Right lobe of liver (tissue), 6 donors: ENCODE data around the gene LDLRAD4. TPM values are rescaled to one million over a fixed set of nuclear protein-coding genes. Genes with fewer than 3 reads are reported as not detected.

ENCODE experiments used
- ATAC-seq, 4 donors: fragments of 200-7000 bp; cut with Tn5 transposase; one replicate each; pipeline ENCODE4 v1.9.1; 2020; ENCODE audit warnings: mild to moderate bottlenecking in 4 of 4, moderate library complexity in 4 of 4
- DNase-seq, 3 donors: peaks; one replicate each; pipeline ENCODE4 v3.0.0-alpha.2; 2020
- H3K27ac ChIP-seq, 3 donors: fragments of 200-600 bp; one replicate each; pipeline ENCODE4 v1.8.0; 2022
- H3K27me3 ChIP-seq, 2 donors: fragments of 200-600 bp; one replicate each; pipeline ENCODE4 v1.8.0; 2022
- H3K36me3 ChIP-seq, 4 donors: fragments of 200-600 bp; sonication (generic) in 1 of 4; one replicate each; pipeline versions ENCODE4 v1.5.1 to v1.8.0; 2017 to 2022; ENCODE audit warnings: control low read depth in 1 of 4
- H3K4me1 ChIP-seq, 4 donors: fragments of 200-600 bp; sonication (generic) in 1 of 4; one replicate each; pipeline versions ENCODE4 v1.5.1 to v1.8.0; 2017 to 2022; ENCODE audit warnings: control low read depth in 1 of 4
- H3K4me3 ChIP-seq, 3 donors: fragments of 200-600 bp; one replicate each; pipeline ENCODE4 v1.8.0; 2022
- H3K9me3 ChIP-seq, 4 donors: fragments of 200-600 bp; sonication (generic) in 1 of 4; one replicate each; pipeline versions ENCODE4 v1.5.1 to v1.8.0; 2017 to 2022; ENCODE audit warnings: control low read depth in 1 of 4
- POLR2A ChIP-seq: fragments of 450-650 bp; IDR thresholded peaks from one replicate; pipeline ENCODE4 v1.6.1; 2017; ENCODE audit warnings: antibody characterized with exemption, mild to moderate bottlenecking
- WGBS: methylation state at CpG from one replicate; pipeline ENCODE4 v1.1.6; 2018; ENCODE audit warnings: low coverage, low lambda C conversion rate; ENCODE audit not compliant: insufficient coverage; ENCODE audit errors: missing lambda C conversion rate; 5-methylcytosine and 5-hydroxymethylcytosine counted together
- intact Hi-C, 2 donors: fragments of 100-400 bp; cut with DNase I; formaldehyde crosslinking; loops; one replicate each; pipeline versions ENCODE4 v1.11.2 to v1.14.1; 2022
- total RNA-seq, 6 experiments: library from RNA; depleted of rRNA in 2 of 6; stranded (reverse); fragments of >200 nt in 2 of 6; fragmentation: NEBNext Ultra II Directional in 3 of 6; extraction: Animal tissue kit (Norgen Biotek cat#: 25700) in 3 of 6; gene quantifications; one replicate each; pipeline versions ENCODE4 v1.1.0 to v1.2.4, GENCODE V29; 2016 to 2023
- TF ChIP-seq, protein P1 (sequence below), 4 donors: fragments of 200-600 bp in 3 of 4; fragments of 450-650 bp in 1 of 4; IDR thresholded peaks; one replicate each; pipeline versions ENCODE4 v1.5.1 to v1.8.0; 2016 to 2022; ENCODE audit warnings: antibody characterized with exemption in 4 of 4, mild to moderate bottlenecking in 2 of 4
- donor health status: DM: no; HTN: yes; CAD: no.
- donor health status: DM: no; HTN: no; CAD: no.
- donor health status: DM: no; HTN: no; CAD: no.
- donor health status: DM: no; HTN: yes; CAD: no.
- donor health status: DM: no; HTN: yes; CAD: no.

LDLRAD4 gene
- total RNA-seq, 6 experiments from 2014 or later = 10.6 to 66.4 (median 18.7) TPM

GRCh38 chr18:13382954-13383827 is 164.6 kb downstream of the LDLRAD4 start:
- no peaks in the 10 kb centered on the region for H3K27me3 ChIP-seq
- peaks cover 0 to 14% (median 3%) of the 10 kb centered on the region in 4 donors for H3K4me1 ChIP-seq
- no peak overlapping the region for H3K4me3 ChIP-seq
- H3K9me3 ChIP-seq = no peaks in the 10 kb centered on the region
- intact Hi-C loops = no loop called here
- H3K36me3 ChIP-seq = peaks cover 0 to 8% (median 4%) of the 10 kb centered on the region in 4 donors
- H3K27ac ChIP-seq = peak overlapping the region; percentile 33 to 77 (median 71)
- ATAC-seq (no peak), DNase-seq (peak in 1 of 3 donors; percentile 36)
- 94% methylated on average over 3 of the region's 19 CpGs for WGBS
- TF ChIP-seq, protein P1, sequence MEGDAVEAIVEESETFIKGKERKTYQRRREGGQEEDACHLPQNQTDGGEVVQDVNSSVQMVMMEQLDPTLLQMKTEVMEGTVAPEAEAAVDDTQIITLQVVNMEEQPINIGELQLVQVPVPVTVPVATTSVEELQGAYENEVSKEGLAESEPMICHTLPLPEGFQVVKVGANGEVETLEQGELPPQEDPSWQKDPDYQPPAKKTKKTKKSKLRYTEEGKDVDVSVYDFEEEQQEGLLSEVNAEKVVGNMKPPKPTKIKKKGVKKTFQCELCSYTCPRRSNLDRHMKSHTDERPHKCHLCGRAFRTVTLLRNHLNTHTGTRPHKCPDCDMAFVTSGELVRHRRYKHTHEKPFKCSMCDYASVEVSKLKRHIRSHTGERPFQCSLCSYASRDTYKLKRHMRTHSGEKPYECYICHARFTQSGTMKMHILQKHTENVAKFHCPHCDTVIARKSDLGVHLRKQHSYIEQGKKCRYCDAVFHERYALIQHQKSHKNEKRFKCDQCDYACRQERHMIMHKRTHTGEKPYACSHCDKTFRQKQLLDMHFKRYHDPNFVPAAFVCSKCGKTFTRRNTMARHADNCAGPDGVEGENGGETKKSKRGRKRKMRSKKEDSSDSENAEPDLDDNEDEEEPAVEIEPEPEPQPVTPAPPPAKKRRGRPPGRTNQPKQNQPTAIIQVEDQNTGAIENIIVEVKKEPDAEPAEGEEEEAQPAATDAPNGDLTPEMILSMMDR (IDR thresholded peaks at IDR 0.05) = no peak
- TF ChIP-seq POLR2A = no peak

DNA sequence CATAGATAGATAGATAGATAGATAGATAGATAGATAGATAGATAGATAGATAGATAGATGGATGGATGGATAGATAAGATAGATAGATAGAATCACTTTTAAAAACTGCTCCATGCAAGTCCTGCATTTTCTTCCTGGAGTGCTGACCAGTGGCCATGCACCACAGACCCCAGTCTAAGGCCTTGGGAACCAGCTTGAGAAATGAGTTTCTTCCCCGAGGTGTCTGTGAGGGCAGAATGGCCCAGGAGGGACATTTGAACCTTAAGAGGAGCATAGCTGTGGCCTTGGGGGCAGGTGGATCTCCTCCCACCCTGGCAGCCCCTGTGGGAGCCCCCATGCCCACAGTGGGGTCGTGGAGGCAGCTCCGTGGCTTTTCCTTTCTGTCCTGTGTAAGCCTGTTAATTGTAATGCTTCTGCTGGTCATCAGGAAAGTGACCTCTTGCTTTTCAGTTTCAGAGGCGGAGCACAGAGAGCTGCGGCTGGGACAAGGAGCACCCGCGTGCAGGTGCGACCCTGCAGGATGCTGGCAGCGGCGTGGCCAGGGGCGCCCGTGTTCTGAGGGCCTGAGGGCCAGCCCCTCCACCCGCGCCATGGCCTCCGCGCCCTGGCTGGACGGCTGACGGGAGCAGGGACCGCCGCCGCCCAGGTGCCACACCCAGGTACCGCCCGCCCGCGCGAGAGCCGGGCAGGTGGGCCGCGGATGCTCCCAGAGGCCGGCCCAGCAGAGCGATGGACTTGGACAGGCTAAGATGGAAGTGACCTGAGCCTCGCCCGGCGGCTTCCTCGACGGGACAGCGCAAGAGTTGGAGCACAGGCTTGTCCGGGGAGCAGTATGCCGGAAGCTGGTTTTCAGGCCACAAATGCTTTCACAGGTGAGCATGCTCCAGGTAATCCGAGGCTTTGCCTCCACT is 168.6 kb downstream of the LDLRAD4 start:
- Histone ChIP-seq H3K36me3 (peaks cover 0 to 13% (median 5%) of the 10 kb centered on the region in 4 donors), H3K4me3 (no peak overlapping the region), H3K27me3 (no peaks in the 10 kb centered on the region), H3K9me3 (no peaks in the 10 kb centered on the region), H3K4me1 (no peaks in the 10 kb centered on the region), H3K27ac (no peak overlapping the region)
- intact Hi-C loops = no loop called here
- DNase-seq (no peak), ATAC-seq (no peak)
- TF ChIP-seq, protein P1 (IDR thresholded peaks at IDR 0.05) = no peak
- no peak for TF ChIP-seq POLR2A
- 96% methylated on average over 9 of the region's 40 CpGs for WGBS

GRCh38 chr18:13387855-13388548 is 169.4 kb downstream of the LDLRAD4 start:
- no peaks in the 10 kb centered on the region for H3K9me3 ChIP-seq
- ATAC-seq (no peak), DNase-seq (no peak)
- TF ChIP-seq POLR2A = no peak
- TF ChIP-seq, protein P1 (IDR thresholded peaks at IDR 0.05) = no peak
- H3K4me3 ChIP-seq = no peak overlapping the region
- no peak overlapping the region for H3K27ac ChIP-seq
- H3K36me3 ChIP-seq = peaks cover 0 to 13% (median 5%) of the 10 kb centered on the region in 4 donors
- intact Hi-C loops = no loop called here
- no peaks in the 10 kb centered on the region for H3K4me1 ChIP-seq
- H3K27me3 ChIP-seq = no peaks in the 10 kb centered on the region
- 93% methylated on average over 11 of the region's 13 CpGs for WGBS
